Liver (tissue), 3 donors: ENCODE results near the gene MON2.

Experiments
- CTCF ChIP-seq: fragments of 150-350 bp; IDR thresholded peaks from 2 replicates; pipeline ENCODE4 v1.5.1; 2017; ENCODE audit warnings: improper control_type of control experiment, low read depth, low read length; ENCODE audit not compliant: missing input control
- GABPA ChIP-seq, 2 donors: IDR thresholded peaks in 1 of 2; conservative IDR thresholded peaks in 1 of 2; 2 replicates each; pipeline ENCODE4 v1.6.1; 2016; ENCODE audit warnings: antibody characterized with exemption in 2 of 2, mild to moderate bottlenecking in 1 of 2, moderate library complexity in 1 of 2
- MAX ChIP-seq: IDR thresholded peaks from 2 replicates; pipeline ENCODE4 v1.6.1; 2016; ENCODE audit warnings: antibody characterized with exemption
- NR2F2 ChIP-seq: IDR thresholded peaks from 2 replicates; pipeline ENCODE4 v1.6.1; 2016; ENCODE audit warnings: antibody characterized with exemption
- RAD21 ChIP-seq, 2 donors: IDR thresholded peaks; 2 replicates each; pipeline ENCODE4 v1.6.1; 2016; ENCODE audit warnings: antibody characterized with exemption in 2 of 2, mild to moderate bottlenecking in 2 of 2
- REST ChIP-seq: IDR thresholded peaks from 2 replicates; pipeline ENCODE4 v1.6.1; 2016; ENCODE audit warnings: antibody characterized with exemption, mild to moderate bottlenecking
- RXRA ChIP-seq, 2 donors: IDR thresholded peaks; 2 replicates each; pipeline ENCODE4 v1.6.1; 2017 to 2018; ENCODE audit warnings: antibody characterized with exemption in 2 of 2, mild to moderate bottlenecking in 1 of 2
- ZBTB33 ChIP-seq: IDR thresholded peaks from 2 replicates; pipeline ENCODE4 v1.6.1; 2016; ENCODE audit warnings: antibody characterized with exemption
- TF ChIP-seq, protein P1 (sequence below): IDR thresholded peaks from 2 replicates; pipeline ENCODE4 v1.6.1; 2016; ENCODE audit warnings: antibody characterized with exemption
- donor health status: healthy.
- donor health status: healthy.

- TF ChIP-seq ZBTB33 (no peak), CTCF (no peak), REST (no peak), NR2F2 (no peak), RAD21 (IDR thresholded peaks at IDR 0.05) (no peak), GABPA (IDR thresholded peaks at IDR 0.05 in 1 of 2, conservative IDR thresholded peaks at IDR 0.05 in 1 of 2) (no peak), MAX (no peak), RXRA (IDR thresholded peaks at IDR 0.05) (no peak)
- TF ChIP-seq, protein P1, sequence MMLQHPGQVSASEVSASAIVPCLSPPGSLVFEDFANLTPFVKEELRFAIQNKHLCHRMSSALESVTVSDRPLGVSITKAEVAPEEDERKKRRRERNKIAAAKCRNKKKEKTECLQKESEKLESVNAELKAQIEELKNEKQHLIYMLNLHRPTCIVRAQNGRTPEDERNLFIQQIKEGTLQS, result no peak
These were observed 30.5 kb upstream of the MON2 start for GRCh38 chr12:62436164-62436503.
